Measurements from ENCODE around the gene ZBTB49.
"Not testable (repeated sequence)": the region's sequence is repeated elsewhere in the genome, so short reads cannot be mapped to it uniquely, and the experiment has no call there.

The ZBTB49 gene

GRCh38 chr4:4289941-4290850, at the start of gene ZBTB49, which contains the start of gene LYAR:
Gene ZBTB49 (plus strand): TSS chr4:4290251. CDS start chr4:4299946, 9,695 bp downstream.
Gene LYAR (minus strand): TSS chr4:4290154. CDS start chr4:4283742, 6,412 bp downstream.
- DNase-seq = peak; percentile 99

GRCh38 chr4:4245172-4245571, 44.9 kb upstream of the ZBTB49 start:
- no peak for DNase-seq

GRCh38 chr4:4247696-4248028, 42.4 kb upstream of the ZBTB49 start:
- DNase-seq = no peak

GRCh38 chr4:4248029-4248884, 41.8 kb upstream of the ZBTB49 start, which contains the start of gene TMEM128:
Gene TMEM128 (minus strand): TSS chr4:4248223. CDS start chr4:4248202, 21 bp downstream.
- DNase-seq = peak; percentile 97

GRCh38 chr4:4248885-4249203, 41.2 kb upstream of the ZBTB49 start:
- no peak for DNase-seq

- DNase-seq = not testable (repeated sequence)
Measured at GRCh38 chr4:4249342-4249741, 40.7 kb upstream of the ZBTB49 start.

GRCh38 chr4:4249866-4250265, 40.2 kb upstream of the ZBTB49 start:
- DNase-seq = no peak

- DNase-seq = no peak
Measured at GRCh38 chr4:4254199-4254598, 35.9 kb upstream of the ZBTB49 start.

GRCh38 chr4:4254666-4255065, 35.4 kb upstream of the ZBTB49 start:
- DNase-seq = no peak

- no peak for DNase-seq
Measured at GRCh38 chr4:4256799-4257198, 33.3 kb upstream of the ZBTB49 start.

GRCh38 chr4:4257705-4258104, 32.3 kb upstream of the ZBTB49 start:
- DNase-seq = not testable (repeated sequence)

- DNase-seq = no peak
Measured at GRCh38 chr4:4259484-4260100, 30.5 kb upstream of the ZBTB49 start.

GRCh38 chr4:4260185-4260751, 29.8 kb upstream of the ZBTB49 start:
- DNase-seq = no peak

GRCh38 chr4:4267981-4268380, 22.1 kb upstream of the ZBTB49 start:
- DNase-seq = no peak

- no peak for DNase-seq
Measured at GRCh38 chr4:4268776-4269175, 21.3 kb upstream of the ZBTB49 start.

GRCh38 chr4:4269331-4269731, 20.7 kb upstream of the ZBTB49 start:
- DNase-seq = peak; percentile 67

GRCh38 chr4:4269856-4270255, 20.2 kb upstream of the ZBTB49 start:
- DNase-seq = no peak

GRCh38 chr4:4270529-4270928, 19.5 kb upstream of the ZBTB49 start:
- DNase-seq = no peak

GRCh38 chr4:4271912-4272311, 18.1 kb upstream of the ZBTB49 start:
- DNase-seq = no peak

GRCh38 chr4:4274226-4274625, 15.8 kb upstream of the ZBTB49 start:
- no peak for DNase-seq

- no peak for DNase-seq
Measured at GRCh38 chr4:4277531-4277930, 12.5 kb upstream of the ZBTB49 start.

- DNase-seq = no peak
Measured at GRCh38 chr4:4281787-4282186, 8.3 kb upstream of the ZBTB49 start.
